ENCODE measurements around the gene GIPC1.

DNA sequence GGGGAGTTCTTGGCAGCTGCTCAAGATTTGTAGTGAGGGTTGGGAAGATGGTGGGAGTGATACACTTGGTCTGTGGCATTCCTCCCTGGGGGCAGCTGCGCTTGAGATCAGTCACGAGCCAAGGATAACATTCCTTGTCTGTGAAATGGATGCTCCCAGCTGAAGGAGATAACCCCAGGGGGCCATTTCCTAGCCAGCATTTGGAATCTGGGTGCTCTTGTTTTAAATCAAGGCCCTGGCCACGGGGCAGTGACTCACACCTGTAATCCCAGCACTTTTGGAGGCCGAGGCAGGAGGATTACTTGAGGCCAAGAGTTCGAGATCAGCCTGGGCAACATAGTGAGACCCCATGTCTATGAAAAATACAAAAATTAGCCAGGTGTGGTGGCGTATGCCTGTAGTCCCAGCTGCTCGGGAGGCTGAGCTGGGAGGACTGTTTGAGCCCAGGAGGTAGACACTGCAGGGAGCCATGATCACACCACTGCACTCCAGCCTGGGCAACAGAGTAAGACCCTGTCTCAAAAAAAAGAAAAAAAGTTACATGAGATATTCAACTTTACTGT lies 58.3 kb downstream of the GIPC1 start:
- TF ChIP-seq CTCF (conservative IDR thresholded peaks at IDR 0.05 in 1 of 2, IDR thresholded peaks at IDR 0.05 in 1 of 2; ENCODE audit: extremely low read depth in 1 of 2, insufficient read depth in 1 of 2, low read depth in 1 of 2, low read length in 2 of 2) (no peak), EZH2 (IDR thresholded peaks at IDR 0.05; ENCODE audit: borderline replicate concordance, low read length) (no peak)
